Kidney epithelial cell (primary cell): Measurements from ENCODE around the gene RIMBP2. TPM values are rescaled to one million over a fixed set of nuclear protein-coding genes. Genes with fewer than 3 reads are reported as not detected.

ENCODE experiments used
- DNase-seq: peaks from one replicate; pipeline ENCODE4 v3.0.0-alpha.2; 2010; ENCODE audit warnings: low read depth
- H3K27me3 ChIP-seq: 2 replicates; pipeline ENCODE4 v1.6.0; 2011; ENCODE audit warnings: low read length; ENCODE audit not compliant: control insufficient read depth, insufficient read depth
- H3K36me3 ChIP-seq: 2 replicates; pipeline ENCODE4 v1.5.1; 2011; ENCODE audit warnings: low read length; ENCODE audit not compliant: control insufficient read depth, insufficient read depth
- H3K4me3 ChIP-seq: 2 replicates; pipeline ENCODE4 v1.5.1; 2011; ENCODE audit warnings: low read depth, mild to moderate bottlenecking, control low read depth, low read length
- CTCF ChIP-seq: IDR thresholded peaks from 2 replicates; pipeline ENCODE4 v1.5.1; 2011; ENCODE audit warnings: mild to moderate bottlenecking, moderate library complexity, low read length, control low read depth, inconsistent platforms; ENCODE audit not compliant: insufficient read depth, poor library complexity, severe bottlenecking
- total RNA-seq: library from RNA; depleted of rRNA; stranded (reverse); fragments of >200 nt; gene quantifications from 2 replicates; pipeline ENCODE4 v1.2.3, GENCODE V29; 2015

The RIMBP2 gene
- total RNA-seq, 1 donor from 2014 or later = 0.50 TPM

- no peak for TF ChIP-seq CTCF
- Histone ChIP-seq H3K36me3 (no peaks in the 10 kb centered on the region), H3K27me3 (no peaks in the 10 kb centered on the region), H3K4me3 (no peak overlapping the region)
- no peak for DNase-seq
Observed at GRCh38 chr12:130573766-130574165, 142.3 kb downstream of the RIMBP2 start.

- Histone ChIP-seq H3K36me3 (no peaks in the 10 kb centered on the region), H3K4me3 (no peak overlapping the region), H3K27me3 (no peaks in the 10 kb centered on the region)
- TF ChIP-seq CTCF = no peak
- DNase-seq = no peak
Observed at GRCh38 chr12:130573235-130573634, 142.9 kb downstream of the RIMBP2 start.

DNA sequence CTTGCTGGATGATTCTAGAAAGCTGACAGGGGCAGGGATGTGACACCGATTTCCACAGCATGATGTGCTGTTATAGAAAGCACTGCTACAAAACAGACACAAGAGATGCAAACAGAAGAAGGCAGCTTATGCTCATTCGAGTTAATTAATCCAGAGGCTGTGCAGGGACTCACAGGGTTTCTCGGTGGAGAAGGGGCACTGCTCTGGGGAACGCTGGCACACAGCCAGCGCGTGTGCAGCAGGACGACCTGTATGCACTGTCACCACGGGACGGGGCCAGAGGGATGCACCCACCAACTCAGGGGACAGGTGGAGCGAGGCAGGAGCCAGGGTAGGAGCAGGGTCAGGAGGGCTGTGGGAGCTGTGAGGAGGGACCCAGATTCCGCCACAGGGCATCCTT is 143.5 kb downstream of the RIMBP2 start:
- Histone ChIP-seq H3K27me3 (no peaks in the 10 kb centered on the region), H3K4me3 (no peak overlapping the region), H3K36me3 (no peaks in the 10 kb centered on the region)
- no peak for DNase-seq
- no peak for TF ChIP-seq CTCF

DNA sequence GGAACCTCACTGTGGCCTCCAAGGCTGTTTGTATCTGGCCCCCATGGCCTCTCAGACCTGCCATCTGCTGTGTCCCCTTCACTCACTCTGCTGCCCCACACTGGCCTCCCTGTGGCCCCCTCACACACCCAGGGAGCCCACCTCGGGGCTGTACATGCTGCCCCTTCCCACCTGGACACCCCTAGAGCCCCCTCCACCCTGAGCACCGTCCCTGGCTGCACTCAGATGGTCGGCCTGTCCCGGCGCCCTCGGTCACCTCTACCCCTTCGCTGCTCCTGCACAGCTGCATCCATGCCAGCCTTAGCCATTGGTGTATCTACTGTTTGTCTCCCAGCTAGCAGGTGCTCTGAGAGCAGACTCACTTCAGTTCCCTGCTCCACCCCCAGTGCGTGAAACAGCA is 144.4 kb downstream of the RIMBP2 start:
- TF ChIP-seq CTCF = no peak
- DNase-seq = no peak
- no peaks in the 10 kb centered on the region for H3K36me3 ChIP-seq
- no peak overlapping the region for H3K4me3 ChIP-seq
- H3K27me3 ChIP-seq = no peaks in the 10 kb centered on the region

DNA sequence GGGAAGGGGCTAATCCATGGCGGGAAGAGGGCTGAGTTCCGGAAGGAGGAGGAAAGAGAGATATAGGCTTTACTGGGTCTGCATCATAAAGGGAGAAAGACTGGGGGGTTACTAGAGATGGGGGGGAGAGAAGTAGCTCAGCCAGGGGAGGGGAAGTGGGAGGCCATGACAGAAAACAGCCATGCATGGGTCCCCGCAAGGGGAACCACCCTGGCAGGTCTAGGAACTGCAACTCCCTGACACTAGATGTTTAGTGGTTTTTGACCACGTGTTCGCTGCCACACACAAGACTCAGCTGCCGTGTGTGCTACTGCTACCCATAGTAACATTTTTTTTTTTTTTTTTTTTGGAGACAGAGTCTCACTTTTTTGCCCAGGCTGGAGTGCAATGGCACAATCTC is 145.0 kb downstream of the RIMBP2 start:
- Histone ChIP-seq H3K4me3 (no peak overlapping the region), H3K27me3 (no peaks in the 10 kb centered on the region), H3K36me3 (no peaks in the 10 kb centered on the region)
- no peak for TF ChIP-seq CTCF
- DNase-seq = no peak

- H3K4me3 ChIP-seq = no peak overlapping the region
- H3K27me3 ChIP-seq = no peaks in the 10 kb centered on the region
- no peak for TF ChIP-seq CTCF
- no peak for DNase-seq
- H3K36me3 ChIP-seq = no peaks in the 10 kb centered on the region
Observed at GRCh38 chr12:130569521-130569920, 146.6 kb downstream of the RIMBP2 start.
